GM12874 (cell line): ENCODE data around the gene PAIP1.

Experiments used
- CTCF ChIP-seq: IDR thresholded peaks from 2 replicates; pipeline ENCODE4 v1.5.1; 2011; ENCODE audit warnings: low read depth, mild to moderate bottlenecking, control low read depth, low read length, moderate library complexity; ENCODE audit not compliant: insufficient read depth

Gene PAIP1

GRCh38 chr5:43498581-43498980 lies 58.3 kb downstream of the PAIP1 start:
- TF ChIP-seq CTCF = no peak

- TF ChIP-seq CTCF = no peak
Measured at GRCh38 chr5:43497311-43498104, 59.4 kb downstream of the PAIP1 start.

GRCh38 chr5:43491326-43491725 lies 65.6 kb downstream of the PAIP1 start:
- TF ChIP-seq CTCF = no peak

- no peak for TF ChIP-seq CTCF
Measured at GRCh38 chr5:43486353-43486752, 70.5 kb downstream of the PAIP1 start.

- TF ChIP-seq CTCF = no peak
Measured at GRCh38 chr5:43485406-43485805, 71.5 kb downstream of the PAIP1 start.

GRCh38 chr5:43484106-43484849 lies 72.6 kb downstream of the PAIP1 start:
- peak; percentile 76 for TF ChIP-seq CTCF

- no peak for TF ChIP-seq CTCF
Measured at GRCh38 chr5:43483298-43484105, 73.4 kb downstream of the PAIP1 start, which contains the start of gene TMEM267. TMEM267 (minus strand) TSS chr5:43483865; CDS start chr5:43453969, 29,896 bp downstream.
